HCT116 (cell line): ENCODE data around the gene CRYGN. TPM values are rescaled to one million over a fixed set of nuclear protein-coding genes. Genes with fewer than 3 reads are reported as not detected.

Experiments used
- ATAC-seq: fragments of 200-7000 bp; cut with Tn5 transposase; 2 replicates; pipeline ENCODE4 v1.9.1; 2020; ENCODE audit warnings: mild to moderate bottlenecking, moderate library complexity
- BruUV-seq: library from RNA; stranded (reverse); fragments of 400-500 nt; replicated peaks from 2 replicates; lab custom pipeline; 2021; lab: Mats Ljungman, UMichigan
- CTCF ChIA-PET: fragments of 300-600 bp; sonication (Branson Sonifier 250); formaldehyde crosslinking; loops from one replicate; lab custom pipeline; 2021; ENCODE audit warnings: antibody characterized with exemption; lab: Charles Lee
- POLR2A ChIA-PET: fragments of 300-600, 350-600 bp; sonication (Branson Sonifier 250); formaldehyde crosslinking; loops from one replicate; lab custom pipeline; 2021; ENCODE audit warnings: antibody characterized with exemption; lab: Charles Lee
- RAD21 ChIA-PET, 2 experiments: fragments of 300-600 bp; sonication (Branson Sonifier 250); formaldehyde crosslinking; loops; one replicate each; lab custom pipeline; 2023; ENCODE audit warnings: low total read pairs in 2 of 2; ENCODE audit not compliant: uncharacterized antibody in 2 of 2, unreplicated experiment in 2 of 2, low non-redundant PET in 1 of 2; lab: Charles Lee
- DNase-seq: peaks from one replicate; pipeline ENCODE4 v3.0.0-alpha.2; 2010; ENCODE audit warnings: low read depth, low spot score
- H2AFZ ChIP-seq: fragments of 200-600 bp; shearing (Covaris generic), sonication (generic); 2 replicates; pipeline ENCODE4 v1.6.1; 2017; ENCODE audit warnings: low read depth, mixed run types, mixed read lengths, antibody characterized with exemption, low read length; ENCODE audit not compliant: poor library complexity, severe bottlenecking
- H3K27ac ChIP-seq: 2 replicates; pipeline ENCODE4 v1.5.1; 2012; ENCODE audit warnings: low read depth, low read length
- H3K27me3 ChIP-seq: fragments of 200-600 bp; sonication (generic); 2 replicates; pipeline ENCODE4 v1.6.1; 2016; ENCODE audit warnings: mixed run types, low read length, mixed read lengths; ENCODE audit not compliant: insufficient read depth
- H3K36me3 ChIP-seq, 2 experiments: fragments of 200-500 bp in 1 of 2; fragments of 200-600 bp in 1 of 2; sonication (Bioruptor generic) in 1 of 2; sonication (generic) in 1 of 2; 2 replicates each; pipeline versions ENCODE4 v1.5.1 to v1.6.1; 2014 to 2016; ENCODE audit warnings: low read length in 2 of 2, inconsistent platforms in 1 of 2, mixed read lengths in 1 of 2, mixed run types in 1 of 2; ENCODE audit not compliant: insufficient read depth in 2 of 2, control insufficient read depth in 1 of 2
- H3K4me1 ChIP-seq, 2 experiments: fragments of 200-600 bp in 1 of 2; sonication (generic) in 1 of 2; 2 replicates each; pipeline versions ENCODE4 v1.5.1 to v1.6.1; 2012 to 2017; ENCODE audit warnings: low read length in 2 of 2, inconsistent platforms in 1 of 2, mild to moderate bottlenecking in 1 of 2, mixed read lengths in 1 of 2, mixed run types in 1 of 2, moderate library complexity in 1 of 2; ENCODE audit not compliant: insufficient read depth in 2 of 2, control insufficient read depth in 1 of 2
- H3K4me2 ChIP-seq: fragments of 200-600 bp; sonication (generic); 2 replicates; pipeline ENCODE4 v1.6.1; 2017; ENCODE audit warnings: mixed run types, low read length, mixed read lengths
- H3K4me3 ChIP-seq, 2 experiments: fragments of 200-600 bp in 1 of 2; sonication (generic) in 1 of 2; replicated peaks in 1 of 2; 2 replicates each; pipeline ENCODE4 v1.5.1; 2011 to 2016; ENCODE audit warnings: low read length in 2 of 2, control low read depth in 1 of 2, low read depth in 1 of 2, mild to moderate bottlenecking in 1 of 2, mixed read lengths in 1 of 2, mixed run types in 1 of 2
- H3K79me2 ChIP-seq: fragments of 200-600 bp; sonication (generic); 2 replicates; pipeline ENCODE4 v1.6.1; 2017; ENCODE audit warnings: mild to moderate bottlenecking, mixed run types, low read length, moderate library complexity, mixed read lengths; ENCODE audit not compliant: insufficient read depth
- H3K9ac ChIP-seq: fragments of 200-600 bp; sonication (generic); 2 replicates; pipeline ENCODE4 v1.6.1; 2016; ENCODE audit warnings: low read length, mixed read lengths
- H3K9me2 ChIP-seq: fragments of 200-600 bp; sonication (generic), shearing (Covaris generic); 2 replicates; pipeline ENCODE4 v1.6.1; 2017; ENCODE audit warnings: mixed run types, mild to moderate bottlenecking, moderate library complexity; ENCODE audit not compliant: insufficient read depth
- H3K9me3 ChIP-seq, 2 experiments: fragments of 200-500 bp in 1 of 2; fragments of 200-600 bp in 1 of 2; sonication (Bioruptor generic) in 1 of 2; sonication (generic) in 1 of 2; 2 replicates each; pipeline ENCODE4 v1.6.1; 2014 to 2017; ENCODE audit warnings: low read length in 2 of 2, mixed read lengths in 2 of 2, inconsistent platforms in 1 of 2, low read depth in 1 of 2, mild to moderate bottlenecking in 1 of 2, mixed run types in 1 of 2, moderate library complexity in 1 of 2; ENCODE audit not compliant: control insufficient read depth in 1 of 2, insufficient read depth in 1 of 2
- H4K20me1 ChIP-seq: fragments of 200-600 bp; sonication (generic), shearing (Covaris generic); 2 replicates; pipeline ENCODE4 v1.6.1; 2017; ENCODE audit warnings: mixed run types, mild to moderate bottlenecking, moderate library complexity; ENCODE audit not compliant: insufficient read depth
- ATF3 ChIP-seq: IDR thresholded peaks from 2 replicates; pipeline ENCODE4 v1.6.1; 2012
- EGR1 ChIP-seq: IDR thresholded peaks from 2 replicates; pipeline ENCODE4 v1.6.1; 2012; ENCODE audit warnings: low read depth
- YY1 ChIP-seq: IDR thresholded peaks from 2 replicates; pipeline ENCODE4 v1.6.1; 2011; ENCODE audit warnings: low read length, low read depth, moderate library complexity, mild to moderate bottlenecking; ENCODE audit not compliant: insufficient replicate concordance; ENCODE audit errors: extremely low read depth
- intact Hi-C: fragments of 100-400 bp; cut with micrococcal nuclease; formaldehyde crosslinking; loops from 2 replicates; pipeline ENCODE4 v1.10.0; 2022
- total RNA-seq: library from RNA; stranded (reverse); gene quantifications from one replicate; pipeline ENCODE4 v1.2.1, GENCODE V29; 2021; ENCODE audit not compliant: unreplicated experiment

CRYGN gene
- total RNA-seq, 1 experiment from 2014 or later = not detected

- H3K9me3 ChIP-seq = no peaks in the 10 kb centered on the region
- TSS peak; percentile 14 for BruUV-seq
- H3K79me2 ChIP-seq = peaks cover 100% of the 10 kb centered on the region
- ChIA-PET RAD21 (no interaction called here), POLR2A (interaction anchor here (1.6 kb wide), 1 partner anchor 23 kb away, joined by 4 read pairs; no protein-coding TSS in a partner anchor), CTCF (no interaction called here)
- peaks cover 15 to 41% of the 10 kb centered on the region in 2 experiments for H3K4me1 ChIP-seq
- H4K20me1 ChIP-seq = 0 out of 2 replicates have a peak, but pooled peaks cover 2% of the 10 kb centered on the region
- H3K4me3 ChIP-seq = peak overlapping the region in 1 of 2 experiments; percentile 11; a peak in 2 of 4 replicates
- H3K9me2 ChIP-seq = no peaks in the 10 kb centered on the region
- H2AFZ ChIP-seq = no peak overlapping the region
- peak; percentile 73 for ATAC-seq
- TF ChIP-seq ATF3 (no peak), EGR1 (no peak)
- no peaks in the 10 kb centered on the region for H3K27me3 ChIP-seq
- 0 out of 2 replicates have a peak overlapping the region, but pooled peaks have one; percentile 4 for H3K9ac ChIP-seq
- H3K27ac ChIP-seq = peak overlapping the region; percentile 24; the same call in 1 of the 2 replicates
- H3K4me2 ChIP-seq = peak overlapping the region; percentile 56
- intact Hi-C loops = no loop called here
- DNase-seq = no peak
- peaks cover 15 to 29% of the 10 kb centered on the region in 2 experiments; a peak in 3 of 4 replicates for H3K36me3 ChIP-seq
These were observed 43.2 kb upstream of the CRYGN start for GRCh38 chr7:151482883-151483710.

DNA sequence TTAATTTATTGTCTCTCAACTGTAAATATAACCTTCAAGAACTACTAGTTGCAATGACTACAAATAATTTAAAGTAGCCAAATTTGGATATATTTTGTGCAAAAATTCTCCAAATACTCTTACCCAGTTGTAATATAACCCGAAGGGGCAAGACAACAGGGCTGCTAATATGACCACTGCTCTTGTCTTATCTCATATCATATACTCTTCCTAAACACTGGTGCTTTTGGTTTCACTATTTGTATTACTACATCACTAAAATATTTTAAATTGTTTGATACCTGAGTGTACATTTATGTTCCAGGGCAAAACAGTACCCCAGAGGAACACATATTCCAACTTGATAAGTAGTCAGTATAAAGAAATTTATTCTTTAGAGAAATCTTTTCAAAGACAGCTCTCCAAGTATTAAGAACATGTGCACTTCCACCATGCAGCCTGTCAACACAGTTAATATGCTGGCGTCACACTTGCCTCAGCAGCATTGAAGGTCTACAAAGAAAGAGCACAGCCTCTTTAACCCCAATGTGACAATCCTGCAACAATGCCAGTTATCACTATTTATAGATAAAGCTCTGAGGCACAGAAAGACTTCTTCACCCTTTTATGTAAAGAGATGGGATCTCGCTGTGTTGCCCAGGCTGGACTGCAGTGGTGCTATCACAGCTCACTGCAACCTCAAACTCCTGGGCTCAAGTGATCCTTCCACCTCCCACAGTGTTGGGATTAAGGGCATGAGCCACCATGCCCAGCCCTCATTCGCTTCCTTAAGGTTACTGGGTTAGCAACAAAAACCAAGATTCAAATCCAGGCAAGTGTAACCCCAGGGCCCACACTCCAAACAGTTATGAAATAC is 41.9 kb upstream of the CRYGN start:
- intact Hi-C loops = no loop called here
- Histone ChIP-seq H3K9me3 (no peaks in the 10 kb centered on the region), H3K9ac (no peak overlapping the region), H3K36me3 (peaks cover 12 to 31% of the 10 kb centered on the region in 2 experiments; a peak in 3 of 4 replicates), H3K27me3 (no peaks in the 10 kb centered on the region), H3K9me2 (no peaks in the 10 kb centered on the region), H3K4me2 (no peak overlapping the region), H2AFZ (no peak overlapping the region), H3K4me1 (peaks cover 15 to 41% of the 10 kb centered on the region in 2 experiments), H4K20me1 (0 out of 2 replicates have a peak, but pooled peaks cover 2% of the 10 kb centered on the region), H3K79me2 (peaks cover 100% of the 10 kb centered on the region), H3K27ac (no peak overlapping the region), H3K4me3 (no peak overlapping the region)
- ATAC-seq (no peak), DNase-seq (no peak)
- RAD21 ChIA-PET = no interaction called here
- CTCF ChIA-PET = no interaction called here
- BruUV-seq = no TSS peak
- POLR2A ChIA-PET = interaction anchor here (1.6 kb wide), 1 partner anchor 22 kb away, joined by 4 read pairs; no protein-coding TSS in a partner anchor
- TF ChIP-seq YY1 = no peak
